ENCODE data around the gene APOBEC2. TPM values are rescaled to one million over a fixed set of nuclear protein-coding genes. Genes with fewer than 3 reads are reported as not detected.
A peak's percentile ranks its signal among the peaks of the same experiment; 100 is the strongest.

APOBEC2 gene
- total and polyA plus RNA-seq, 2 of the 13 experiments (the other 11 are each of a cell fraction or from before 2014, with no cell fraction given), result 0.09 TPM; not detected in 1

- no peak for TF ChIP-seq ZBTB40 (IDR thresholded peaks at IDR 0.05)
- TF ChIP-seq ZBTB40 (CRISPR knock-in tag; IDR thresholded peaks at IDR 0.05), result 0 out of 2 replicates have a peak, but pooled peaks have one; percentile 40
- TF ChIP-seq ZNF775 (CRISPR knock-in tag; IDR thresholded peaks at IDR 0.05; ENCODE audit: borderline replicate concordance), result no peak
- TF ChIP-seq TBL1XR1 (IDR thresholded peaks at IDR 0.05; ENCODE audit: borderline replicate concordance, low read length, partially characterized antibody), result no peak
- no peak for TF ChIP-seq RCOR2 (CRISPR knock-in tag; IDR thresholded peaks at IDR 0.05)
- TF ChIP-seq TCF7L2 (IDR thresholded peaks at IDR 0.05; ENCODE audit: low read depth, low read length), result no peak
- TF ChIP-seq BRF2 (CRISPR knock-in tag; IDR thresholded peaks at IDR 0.05), result 0 out of 2 replicates have a peak, but pooled peaks have one; percentile 27
- no peak for TF ChIP-seq RORA (CRISPR knock-in tag; IDR thresholded peaks at IDR 0.05)
- no peak for TF ChIP-seq ZNF550 (CRISPR knock-in tag; IDR thresholded peaks at IDR 0.05; ENCODE audit: borderline replicate concordance)
- TF ChIP-seq ZNF558 (CRISPR knock-in tag; IDR thresholded peaks at IDR 0.05; ENCODE audit: borderline replicate concordance), result no peak
- TF ChIP-seq PHB2 (IDR thresholded peaks at IDR 0.05; ENCODE audit: partially characterized antibody), result no peak
- no peak for TF ChIP-seq ZZZ3 (CRISPR knock-in tag; IDR thresholded peaks at IDR 0.05; ENCODE audit: borderline replicate concordance)
- TF ChIP-seq RARA (CRISPR knock-in tag; IDR thresholded peaks at IDR 0.05), result 0 out of 2 replicates have a peak, but pooled peaks have one; percentile 16
- TF ChIP-seq TP53 (CRISPR knock-in tag; conservative IDR thresholded peaks at IDR 0.05), result peak; percentile 73; the same call in 1 of the 2 replicates
- peak; percentile 40 for TF ChIP-seq SKI (IDR thresholded peaks at IDR 0.05; ENCODE audit: partially characterized antibody)
- TF ChIP-seq ZBTB2 (CRISPR knock-in tag; IDR thresholded peaks at IDR 0.05; ENCODE audit: low read depth), result no peak
- no peak for TF ChIP-seq ZNF460 (CRISPR knock-in tag; IDR thresholded peaks at IDR 0.05; ENCODE audit: borderline replicate concordance)
- no peak for TF ChIP-seq MXD3 (CRISPR knock-in tag; IDR thresholded peaks at IDR 0.05)
Observed at GRCh38 chr6:41027799-41028560, 25.0 kb upstream of the APOBEC2 start (continued).
